Astrocyte (in vitro differentiated cells and primary cell): ENCODE data around the gene CAPN3. TPM values are rescaled to one million over a fixed set of nuclear protein-coding genes. Genes with fewer than 3 reads are reported as not detected.

Experiments
- DNase-seq: peaks from one replicate; pipeline ENCODE4 v3.0.0-alpha.2; 2010; ENCODE audit warnings: low read depth
- FAIRE-seq: peaks from 2 replicates; lab custom pipeline; 2011; peaks lifted over from hg19 to GRCh38; lab: Jason Lieb, UNC
- H2AFZ ChIP-seq: 2 replicates; pipeline ENCODE4 v1.6.0; 2012; ENCODE audit warnings: low read depth, low read length, inconsistent platforms
- H3K27ac ChIP-seq: 2 replicates; pipeline ENCODE4 v1.5.1; 2011; ENCODE audit warnings: low read depth, low read length, inconsistent platforms
- H3K27me3 ChIP-seq: 2 replicates; pipeline ENCODE4 v1.6.0; 2011; ENCODE audit warnings: low read length, inconsistent platforms; ENCODE audit not compliant: insufficient read depth
- H3K36me3 ChIP-seq: 2 replicates; pipeline ENCODE4 v1.5.1; 2011; ENCODE audit warnings: low read length, inconsistent platforms; ENCODE audit not compliant: insufficient read depth
- H3K4me1 ChIP-seq: 2 replicates; pipeline ENCODE4 v1.5.1; 2011; ENCODE audit warnings: low read length, inconsistent platforms; ENCODE audit not compliant: insufficient read depth
- H3K4me2 ChIP-seq: 2 replicates; pipeline ENCODE4 v1.6.0; 2012; ENCODE audit warnings: low read length, inconsistent platforms
- H3K4me3 ChIP-seq: 2 replicates; pipeline ENCODE4 v1.5.1; 2011; ENCODE audit warnings: low read depth, mild to moderate bottlenecking, low read length, inconsistent platforms; ENCODE audit not compliant: insufficient read depth
- H3K79me2 ChIP-seq: 2 replicates; pipeline ENCODE4 v1.6.0; 2012; ENCODE audit warnings: mild to moderate bottlenecking, low read length, inconsistent platforms; ENCODE audit not compliant: insufficient read depth
- H3K9ac ChIP-seq: 2 replicates; pipeline ENCODE4 v1.6.0; 2012; ENCODE audit warnings: mild to moderate bottlenecking, low read length, inconsistent platforms
- H3K9me3 ChIP-seq: 2 replicates; pipeline ENCODE4 v1.5.1; 2012; ENCODE audit warnings: low read depth, mild to moderate bottlenecking, low read length, inconsistent platforms; ENCODE audit not compliant: insufficient read depth
- H4K20me1 ChIP-seq: 2 replicates; pipeline ENCODE4 v1.6.0; 2012; ENCODE audit warnings: low read length, inconsistent platforms; ENCODE audit not compliant: insufficient read depth
- H3K27ac Mint-ChIP-seq: one replicate; pipeline ENCODE4 v1.8.0; 2021; ENCODE audit warnings: mild to moderate bottlenecking, mixed read lengths; ENCODE audit not compliant: unreplicated experiment
- H3K27me3 Mint-ChIP-seq: one replicate; pipeline ENCODE4 v1.8.0; 2021; ENCODE audit warnings: low read depth, mixed read lengths; ENCODE audit not compliant: unreplicated experiment
- H3K36me3 Mint-ChIP-seq: one replicate; pipeline ENCODE4 v1.8.0; 2021; ENCODE audit warnings: low read depth, mixed read lengths; ENCODE audit not compliant: unreplicated experiment
- H3K4me1 Mint-ChIP-seq: one replicate; pipeline ENCODE4 v1.8.0; 2021; ENCODE audit warnings: low read depth, mixed read lengths; ENCODE audit not compliant: unreplicated experiment
- H3K4me3 Mint-ChIP-seq: one replicate; pipeline ENCODE4 v1.8.0; 2021; ENCODE audit warnings: mild to moderate bottlenecking, moderate library complexity, mixed read lengths; ENCODE audit not compliant: unreplicated experiment
- H3K9me3 Mint-ChIP-seq: one replicate; pipeline ENCODE4 v1.8.0; 2021; ENCODE audit warnings: mild to moderate bottlenecking, mixed read lengths; ENCODE audit not compliant: unreplicated experiment
- CTCF ChIP-seq: IDR thresholded peaks from 2 replicates; pipeline ENCODE4 v1.5.1; 2011; ENCODE audit warnings: low read depth, mild to moderate bottlenecking, inconsistent platforms, low read length, moderate library complexity; ENCODE audit not compliant: insufficient read depth
- EZH2 ChIP-seq: IDR thresholded peaks from 2 replicates; pipeline ENCODE4 v1.6.1; 2012; ENCODE audit warnings: mild to moderate bottlenecking, low read length, inconsistent platforms; ENCODE audit not compliant: insufficient read depth
- total RNA-seq: library from RNA; stranded (reverse); gene quantifications from 2 replicates; pipeline ENCODE4 v1.2.1, GENCODE V29; 2021

Gene CAPN3
- total RNA-seq, 1 donor from 2014 or later, result 0.57 TPM

- peaks cover 3% of the 10 kb centered on the region for H3K4me1 Mint-ChIP-seq
- no peak overlapping the region for H3K9ac ChIP-seq
- no peaks in the 10 kb centered on the region for H4K20me1 ChIP-seq
Observed at GRCh38 chr15:42358141-42358540, 1.2 kb upstream of the CAPN3 start.

GRCh38 chr15:42359985-42360384 lies 684 bp downstream of the CAPN3 start:
- TF ChIP-seq EZH2, result no peak
- Histone ChIP-seq H3K9me3 (no peaks in the 10 kb centered on the region), H3K27ac (no peak overlapping the region), H3K27me3 (no peaks in the 10 kb centered on the region), H4K20me1 (no peaks in the 10 kb centered on the region), H3K36me3 (no peaks in the 10 kb centered on the region), H2AFZ (no peak overlapping the region), H3K79me2 (no peaks in the 10 kb centered on the region), H3K4me2 (no peak overlapping the region), H3K9ac (no peak overlapping the region), H3K4me1 (no peaks in the 10 kb centered on the region), H3K4me3 (no peak overlapping the region)
- H3K36me3 Mint-ChIP-seq, result peaks cover 3% of the 10 kb centered on the region
- DNase-seq (no peak), FAIRE-seq (no peak)
- H3K9me3 Mint-ChIP-seq, result no peaks in the 10 kb centered on the region
- no peak overlapping the region for H3K4me3 Mint-ChIP-seq
- peaks cover 3% of the 10 kb centered on the region for H3K4me1 Mint-ChIP-seq
- H3K27ac Mint-ChIP-seq, result no peak overlapping the region
- H3K27me3 Mint-ChIP-seq, result peaks cover 4% of the 10 kb centered on the region

More at GRCh38 chr15:42358141-42358540, 1.2 kb upstream of the CAPN3 start:
- Histone ChIP-seq H3K4me3 (no peak overlapping the region), H3K4me2 (no peak overlapping the region), H3K36me3 (no peaks in the 10 kb centered on the region), H3K27me3 (no peaks in the 10 kb centered on the region), H3K27ac (no peak overlapping the region), H3K9me3 (no peaks in the 10 kb centered on the region), H3K4me1 (no peaks in the 10 kb centered on the region), H3K79me2 (no peaks in the 10 kb centered on the region), H2AFZ (no peak overlapping the region)
- peaks cover 3% of the 10 kb centered on the region for H3K36me3 Mint-ChIP-seq
- peaks cover 4% of the 10 kb centered on the region for H3K27me3 Mint-ChIP-seq
- no peak overlapping the region for H3K4me3 Mint-ChIP-seq
- no peak overlapping the region for H3K27ac Mint-ChIP-seq
- no peak for FAIRE-seq
- no peaks in the 10 kb centered on the region for H3K9me3 Mint-ChIP-seq
- no peak for DNase-seq
- no peak for TF ChIP-seq EZH2
- no peak for TF ChIP-seq CTCF

DNA sequence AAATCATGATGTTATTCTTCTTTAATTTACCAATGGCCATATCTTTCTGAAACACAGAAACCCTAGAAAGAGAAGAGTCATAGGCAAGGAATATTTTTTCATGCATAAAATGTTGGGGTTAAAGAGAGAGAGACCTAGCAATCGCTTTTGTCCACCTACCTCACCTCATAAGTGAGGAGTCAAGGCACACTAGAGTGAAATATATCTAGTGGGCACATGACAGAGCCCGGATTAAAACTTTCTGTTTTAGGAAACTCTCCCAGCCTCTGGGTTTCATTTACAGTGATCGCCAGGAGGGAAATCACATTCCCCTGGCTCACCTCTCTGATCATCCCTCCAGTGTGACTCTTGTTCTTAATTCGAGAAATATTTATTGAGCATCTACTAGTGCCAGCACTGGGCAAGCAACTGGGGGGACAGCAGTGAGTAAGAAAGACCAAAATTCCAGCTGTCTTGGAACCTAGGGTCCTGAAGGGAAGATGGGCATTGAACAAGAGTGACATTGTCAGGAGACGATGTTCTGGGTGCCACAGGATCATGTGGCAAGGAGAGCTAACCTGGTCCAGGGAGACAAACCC lies 1.3 kb downstream of the CAPN3 start:
- H3K9ac ChIP-seq, result no peak overlapping the region
- Mint-ChIP-seq H3K4me3 (no peak overlapping the region), H3K4me1 (peaks cover 3% of the 10 kb centered on the region), H3K9me3 (no peaks in the 10 kb centered on the region), H3K27me3 (peaks cover 7% of the 10 kb centered on the region), H3K36me3 (peaks cover 3% of the 10 kb centered on the region), H3K27ac (no peak overlapping the region)
- no peaks in the 10 kb centered on the region for H3K27me3 ChIP-seq
- H4K20me1 ChIP-seq, result no peaks in the 10 kb centered on the region
- no peaks in the 10 kb centered on the region for H3K79me2 ChIP-seq
- no peak overlapping the region for H3K4me2 ChIP-seq
- TF ChIP-seq EZH2, result no peak
- no peak for TF ChIP-seq CTCF
- DNase-seq (no peak), FAIRE-seq (no peak)
- H3K36me3 ChIP-seq, result no peaks in the 10 kb centered on the region
- no peaks in the 10 kb centered on the region for H3K9me3 ChIP-seq
- H3K4me3 ChIP-seq, result no peak overlapping the region
- no peaks in the 10 kb centered on the region for H3K4me1 ChIP-seq
- H2AFZ ChIP-seq, result no peak overlapping the region
- H3K27ac ChIP-seq, result no peak overlapping the region
